HUES6 (cell line): ENCODE results near the gene ENAH.

ENCODE experiments used
- H3K27ac ChIP-seq: 2 replicates; pipeline ENCODE4 v1.7.0; 2013; ENCODE audit warnings: low read depth, mild to moderate bottlenecking, low read length, inconsistent platforms
- H3K27me3 ChIP-seq: 2 replicates; pipeline ENCODE4 v1.6.1; 2013; ENCODE audit warnings: low read length; ENCODE audit not compliant: control insufficient read depth, insufficient read depth
- H3K36me3 ChIP-seq: 2 replicates; pipeline ENCODE4 v1.6.1; 2013; ENCODE audit warnings: low read length; ENCODE audit not compliant: control insufficient read depth, insufficient read depth
- H3K4me1 ChIP-seq: 2 replicates; pipeline ENCODE4 v1.6.1; 2013; ENCODE audit warnings: low read length; ENCODE audit not compliant: control insufficient read depth, insufficient read depth
- H3K4me3 ChIP-seq: 2 replicates; pipeline ENCODE4 v1.5.1; 2013; ENCODE audit warnings: low read depth, low read length
- H3K9ac ChIP-seq: one replicate; pipeline ENCODE4 v1.6.1; 2013; ENCODE audit warnings: mild to moderate bottlenecking, low read length
- H3K9me3 ChIP-seq: 2 replicates; pipeline ENCODE4 v1.6.1; 2013; ENCODE audit warnings: low read depth, low read length; ENCODE audit not compliant: control insufficient read depth, insufficient read depth

Gene ENAH

DNA sequence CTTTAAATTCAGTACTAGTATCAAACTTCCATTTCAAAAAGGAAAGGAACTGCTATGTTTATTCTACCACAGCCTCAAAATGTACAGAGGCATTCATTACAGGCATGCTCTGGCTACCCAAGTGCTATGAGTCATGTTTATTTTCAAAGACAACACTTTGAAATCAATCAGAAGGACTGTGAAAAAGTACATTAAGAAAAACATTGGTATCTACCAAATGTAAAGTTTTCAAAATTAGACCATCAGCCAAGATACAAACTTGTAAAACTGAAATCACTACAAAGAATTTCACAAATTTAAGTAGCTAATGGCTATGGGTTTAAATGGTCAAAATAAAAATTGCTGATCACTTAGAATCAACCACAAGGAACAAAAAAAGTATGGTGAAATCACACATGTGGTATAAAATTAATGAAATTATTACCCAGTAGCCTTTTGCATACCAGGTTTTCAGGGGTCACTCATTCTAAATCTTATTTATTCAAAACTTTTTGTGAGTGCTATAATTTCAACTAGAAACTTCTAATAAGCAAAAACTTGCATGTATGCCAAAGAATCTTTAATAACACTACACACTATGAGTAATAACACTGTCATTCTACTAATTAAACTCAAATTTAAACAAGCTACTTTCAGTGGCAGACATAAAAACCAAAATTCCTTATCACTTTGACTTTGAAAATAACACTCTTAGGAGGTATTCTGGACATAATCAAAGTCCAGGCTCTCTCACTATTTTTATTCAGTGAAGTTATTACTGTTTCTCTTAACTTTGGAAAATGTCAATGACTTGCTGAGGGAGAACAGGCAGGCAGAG is 49.2 kb downstream of the ENAH start:
- H3K36me3 ChIP-seq: peaks cover 4% of the 10 kb centered on the region; the same call in 1 of the 2 replicates
- H3K9me3 ChIP-seq: peaks cover 13% of the 10 kb centered on the region; the same call in 1 of the 2 replicates
- H3K27ac ChIP-seq: no peak overlapping the region
- peaks cover 14% of the 10 kb centered on the region for H3K4me1 ChIP-seq
- H3K27me3 ChIP-seq: no peaks in the 10 kb centered on the region
- no peak overlapping the region for H3K4me3 ChIP-seq
- no peak overlapping the region for H3K9ac ChIP-seq

DNA sequence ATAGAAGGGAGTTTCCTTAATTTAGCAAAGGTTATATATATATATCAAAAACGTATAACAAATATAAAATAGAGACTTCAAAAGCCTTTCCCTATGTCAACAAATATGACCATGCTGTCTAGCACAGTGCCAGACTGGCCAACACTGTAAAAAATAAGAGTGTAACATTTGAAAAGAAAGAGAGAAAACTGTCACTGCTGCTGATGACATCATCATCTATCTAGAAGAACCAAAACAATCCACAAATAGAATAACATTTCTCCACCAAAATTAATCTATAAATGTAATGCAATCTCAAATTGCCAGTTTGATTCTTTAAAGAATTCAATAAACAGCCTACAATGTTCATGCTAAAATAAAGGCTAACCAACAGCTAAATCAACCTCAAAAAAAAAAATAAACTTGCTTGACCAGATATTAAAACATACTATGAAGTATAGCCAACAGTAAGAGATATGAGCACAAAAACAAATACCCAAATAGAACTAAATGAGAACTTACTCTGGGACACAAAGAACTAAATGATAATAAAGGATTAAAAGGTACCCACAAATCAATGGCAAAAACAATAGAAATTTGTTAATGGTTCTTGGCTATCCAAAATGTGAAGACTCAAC is 50.2 kb downstream of the ENAH start:
- Histone ChIP-seq H3K9ac (no peak overlapping the region), H3K27me3 (no peaks in the 10 kb centered on the region), H3K4me1 (peaks cover 7% of the 10 kb centered on the region), H3K4me3 (no peak overlapping the region), H3K9me3 (peaks cover 13% of the 10 kb centered on the region; the same call in 1 of the 2 replicates), H3K36me3 (peaks cover 4% of the 10 kb centered on the region; the same call in 1 of the 2 replicates), H3K27ac (no peak overlapping the region)

GRCh38 chr1:225601902-225602589 is 50.9 kb downstream of the ENAH start:
- Histone ChIP-seq H3K36me3 (peaks cover 4% of the 10 kb centered on the region; the same call in 1 of the 2 replicates), H3K27me3 (no peaks in the 10 kb centered on the region), H3K4me3 (no peak overlapping the region), H3K27ac (no peak overlapping the region), H3K9me3 (peaks cover 13% of the 10 kb centered on the region; the same call in 1 of the 2 replicates), H3K9ac (no peak overlapping the region), H3K4me1 (0 out of 2 replicates have a peak, but pooled peaks cover under 1% of the 10 kb centered on the region)

- H3K36me3 ChIP-seq: peaks cover 6% of the 10 kb centered on the region; the same call in 1 of the 2 replicates
- H3K9ac ChIP-seq: no peak overlapping the region
- H3K4me1 ChIP-seq: 0 out of 2 replicates have a peak, but pooled peaks cover 5% of the 10 kb centered on the region
- H3K27ac ChIP-seq: no peak overlapping the region
- no peaks in the 10 kb centered on the region for H3K27me3 ChIP-seq
- peaks cover 13% of the 10 kb centered on the region; the same call in 1 of the 2 replicates for H3K9me3 ChIP-seq
- H3K4me3 ChIP-seq: no peak overlapping the region
Measured at GRCh38 chr1:225598847-225599246, 54.1 kb downstream of the ENAH start.

DNA sequence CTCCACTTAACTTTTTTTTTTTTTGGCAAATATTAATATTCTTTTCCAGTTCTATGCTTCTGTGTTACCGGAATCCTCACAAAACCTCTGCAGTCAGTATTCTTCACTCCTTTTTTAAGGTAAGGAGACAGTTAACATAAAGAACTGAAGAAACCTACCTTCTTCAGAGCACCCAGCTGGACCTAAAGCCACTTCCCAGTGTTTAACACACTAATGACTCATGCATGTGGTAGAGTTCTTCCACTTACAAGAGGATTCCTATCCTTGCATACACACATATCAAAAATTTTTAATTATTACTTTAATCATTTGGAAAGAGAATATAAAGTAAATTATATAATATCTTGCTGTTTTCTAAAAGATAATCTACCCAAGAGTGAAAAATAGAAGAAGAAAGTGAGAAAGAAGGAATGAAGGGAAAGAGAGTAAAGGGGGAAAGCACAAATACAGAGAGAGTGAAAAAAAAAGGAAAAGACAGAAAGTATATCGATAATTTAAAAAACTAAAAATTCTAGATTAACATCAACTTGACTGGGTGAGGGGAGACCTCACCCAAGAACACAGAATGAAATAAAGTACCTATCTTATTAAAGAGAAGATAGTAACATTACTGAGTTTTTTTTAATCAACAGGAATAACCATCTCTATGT is 54.9 kb downstream of the ENAH start:
- Histone ChIP-seq H3K9ac (no peak overlapping the region), H3K4me3 (no peak overlapping the region), H3K36me3 (peaks cover 6% of the 10 kb centered on the region; the same call in 1 of the 2 replicates), H3K27me3 (no peaks in the 10 kb centered on the region), H3K4me1 (0 out of 2 replicates have a peak, but pooled peaks cover 5% of the 10 kb centered on the region), H3K9me3 (peaks cover 13% of the 10 kb centered on the region; the same call in 1 of the 2 replicates), H3K27ac (no peak overlapping the region)

- peaks cover 9% of the 10 kb centered on the region; the same call in 1 of the 2 replicates for H3K4me1 ChIP-seq
- H3K27ac ChIP-seq: no peak overlapping the region
- no peak overlapping the region for H3K4me3 ChIP-seq
- no peak overlapping the region for H3K9ac ChIP-seq
- H3K36me3 ChIP-seq: peaks cover 6% of the 10 kb centered on the region; the same call in 1 of the 2 replicates
- H3K27me3 ChIP-seq: no peaks in the 10 kb centered on the region
- H3K9me3 ChIP-seq: peaks cover 4% of the 10 kb centered on the region; the same call in 1 of the 2 replicates
Measured at GRCh38 chr1:225596736-225597135, 56.2 kb downstream of the ENAH start.

DNA sequence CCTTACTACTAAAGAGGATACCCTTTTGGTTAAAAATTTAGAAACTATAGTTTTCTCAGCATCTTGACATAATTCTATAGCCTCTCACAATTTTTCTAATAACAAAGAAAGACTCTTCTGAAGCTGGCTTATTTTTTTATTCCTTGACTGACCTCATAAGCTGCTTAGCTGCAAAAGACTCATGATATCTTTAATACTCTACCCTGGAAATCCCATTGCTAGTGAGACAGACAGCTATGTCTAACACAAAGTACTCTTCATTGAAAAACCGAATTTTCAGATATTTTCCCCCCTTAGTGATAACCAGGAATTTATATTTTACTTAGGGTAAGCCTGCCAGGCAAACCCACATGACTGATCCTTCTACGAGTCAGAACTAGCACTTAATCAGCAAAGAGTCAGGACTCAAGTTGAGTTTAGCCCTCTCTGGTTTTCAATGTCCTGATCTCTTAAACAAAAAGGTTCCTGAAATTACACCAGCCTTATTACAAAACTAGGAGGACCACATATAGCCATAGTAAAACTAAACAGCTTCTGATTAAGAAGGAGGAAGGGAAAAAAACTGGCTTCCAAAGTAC is 56.9 kb downstream of the ENAH start:
- Histone ChIP-seq H3K27me3 (no peaks in the 10 kb centered on the region), H3K36me3 (peaks cover 6% of the 10 kb centered on the region; the same call in 1 of the 2 replicates), H3K4me1 (peaks cover 10% of the 10 kb centered on the region; the same call in 1 of the 2 replicates), H3K9ac (no peak overlapping the region), H3K9me3 (peaks cover 4% of the 10 kb centered on the region; the same call in 1 of the 2 replicates), H3K4me3 (no peak overlapping the region), H3K27ac (no peak overlapping the region)

GRCh38 chr1:225595452-225595851 is 57.5 kb downstream of the ENAH start:
- H3K4me3 ChIP-seq: no peak overlapping the region
- H3K4me1 ChIP-seq: peaks cover 15% of the 10 kb centered on the region; the same call in 1 of the 2 replicates
- peaks cover 6% of the 10 kb centered on the region; the same call in 1 of the 2 replicates for H3K36me3 ChIP-seq
- no peak overlapping the region for H3K9ac ChIP-seq
- H3K9me3 ChIP-seq: peaks cover 4% of the 10 kb centered on the region; the same call in 1 of the 2 replicates
- no peaks in the 10 kb centered on the region for H3K27me3 ChIP-seq
- no peak overlapping the region for H3K27ac ChIP-seq

- H3K9me3 ChIP-seq: no peaks in the 10 kb centered on the region
- H3K4me3 ChIP-seq: no peak overlapping the region
- H3K36me3 ChIP-seq: 0 out of 2 replicates have a peak, but pooled peaks cover 2% of the 10 kb centered on the region
- no peaks in the 10 kb centered on the region for H3K27me3 ChIP-seq
- no peak overlapping the region for H3K27ac ChIP-seq
- H3K9ac ChIP-seq: no peak overlapping the region
- peaks cover 21% of the 10 kb centered on the region for H3K4me1 ChIP-seq
Measured at GRCh38 chr1:225593414-225593813, 59.5 kb downstream of the ENAH start.
